Left renal cortex interstitium (tissue), 4 donors: Measurements from ENCODE around the gene TMED3. TPM values are rescaled to one million over a fixed set of nuclear protein-coding genes. Genes with fewer than 3 reads are reported as not detected.

Source experiments
- DNase-seq, 4 donors: peaks; one replicate each; pipeline ENCODE4 v3.0.0-alpha.2; 2013; ENCODE audit warnings: low read depth in 4 of 4, low spot score in 2 of 4, missing footprints in 1 of 4
- polyA plus RNA-seq, 4 donors: library from polyadenylated mRNA; unstranded; fragments of 120-200 nt; gene quantifications; one replicate each; pipeline ENCODE4 v1.2.1, GENCODE V29; 2013; ENCODE audit not compliant: insufficient read length in 4 of 4

TMED3 gene
- polyA plus RNA-seq = 10 to 100 TPM; 56.5 to 72.3 (median 65.0) TPM

DNA sequence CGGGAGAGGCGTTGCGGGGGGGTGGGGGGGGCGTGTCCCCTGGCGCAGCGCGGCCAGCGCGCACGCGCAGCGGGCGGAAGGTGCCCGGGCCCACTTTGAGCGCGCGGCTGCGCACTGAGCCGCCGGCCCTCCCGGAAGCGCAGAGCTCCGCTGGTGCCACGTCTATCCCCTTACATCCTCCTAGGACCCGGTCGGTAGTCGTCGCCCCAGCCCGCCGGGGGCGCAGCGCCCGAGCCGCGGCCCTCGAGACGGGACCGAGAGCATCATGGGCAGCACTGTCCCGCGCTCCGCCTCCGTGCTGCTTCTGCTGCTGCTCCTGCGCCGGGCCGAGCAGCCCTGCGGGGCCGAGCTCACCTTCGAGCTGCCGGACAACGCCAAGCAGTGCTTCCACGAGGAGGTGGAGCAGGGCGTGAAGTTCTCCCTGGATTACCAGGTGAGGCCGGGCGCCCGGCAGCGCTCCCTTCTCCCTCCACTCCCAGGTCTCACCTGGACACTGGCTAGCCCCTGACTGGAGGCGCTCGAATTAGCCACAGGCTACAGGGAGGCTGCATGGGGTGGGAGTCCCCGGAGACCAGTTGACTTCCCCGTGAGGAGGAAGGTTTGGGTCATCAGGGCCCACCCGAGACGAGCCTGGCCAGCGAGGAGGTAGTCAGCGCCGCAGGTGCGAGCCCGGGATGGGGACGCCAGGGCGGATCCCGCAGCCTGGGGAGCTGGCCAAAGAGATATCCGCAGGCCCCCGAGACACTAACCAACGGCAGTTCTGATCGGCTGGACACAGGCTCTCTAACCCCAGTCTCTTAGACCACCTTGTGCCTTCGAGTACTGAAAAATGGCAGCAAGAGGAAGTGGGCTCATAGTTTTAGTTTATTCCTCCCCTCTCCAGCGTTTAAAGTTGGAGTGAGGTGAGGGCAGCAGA is at the start of gene TMED3:
TMED3 (plus strand) TSS at position 128 of the 916 bp plus-strand sequence; CDS start at position 266, 138 bp downstream.
- DNase-seq = peak; percentile 50 to 69 (median 56)

DNA sequence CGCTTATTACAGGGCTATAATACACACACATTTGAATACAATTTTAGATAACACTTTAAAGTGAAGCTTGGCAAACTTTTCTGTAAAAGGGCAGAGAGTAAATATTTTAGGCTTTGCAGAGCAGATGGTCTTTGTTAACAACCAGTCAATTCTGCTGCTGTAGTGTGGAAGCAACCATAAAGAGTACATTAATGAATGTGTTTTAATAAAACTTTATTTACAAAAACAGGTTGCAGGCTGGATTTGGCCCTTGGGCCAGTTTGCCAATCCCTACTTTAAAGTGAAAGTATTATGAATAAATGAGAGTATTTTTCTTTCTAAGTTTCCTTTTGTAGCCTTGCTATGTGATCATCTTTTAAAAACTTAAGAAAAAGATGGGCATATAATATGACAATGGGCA is 49.1 kb upstream of the TMED3 start:
- no peak for DNase-seq

DNA sequence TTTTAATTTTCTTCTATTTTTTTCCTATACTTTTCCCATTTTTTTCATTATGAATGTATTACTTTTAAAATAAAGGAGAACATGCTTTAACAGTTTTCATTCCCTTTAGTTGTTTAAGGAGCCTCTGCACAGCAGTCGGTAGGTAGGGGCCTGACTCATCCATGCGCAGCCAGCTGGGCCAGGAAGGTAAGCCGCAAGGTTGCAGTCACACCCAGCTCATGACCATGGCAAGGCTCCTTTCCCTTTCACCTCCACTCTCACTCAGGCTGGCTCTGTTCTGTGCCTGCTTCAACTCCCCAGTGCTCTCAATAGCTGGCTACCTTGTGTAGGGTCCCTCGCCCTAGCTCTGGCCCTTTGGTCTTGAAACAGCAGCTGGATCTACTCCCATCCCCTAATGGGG is 45.7 kb upstream of the TMED3 start:
- no peak for DNase-seq

DNA sequence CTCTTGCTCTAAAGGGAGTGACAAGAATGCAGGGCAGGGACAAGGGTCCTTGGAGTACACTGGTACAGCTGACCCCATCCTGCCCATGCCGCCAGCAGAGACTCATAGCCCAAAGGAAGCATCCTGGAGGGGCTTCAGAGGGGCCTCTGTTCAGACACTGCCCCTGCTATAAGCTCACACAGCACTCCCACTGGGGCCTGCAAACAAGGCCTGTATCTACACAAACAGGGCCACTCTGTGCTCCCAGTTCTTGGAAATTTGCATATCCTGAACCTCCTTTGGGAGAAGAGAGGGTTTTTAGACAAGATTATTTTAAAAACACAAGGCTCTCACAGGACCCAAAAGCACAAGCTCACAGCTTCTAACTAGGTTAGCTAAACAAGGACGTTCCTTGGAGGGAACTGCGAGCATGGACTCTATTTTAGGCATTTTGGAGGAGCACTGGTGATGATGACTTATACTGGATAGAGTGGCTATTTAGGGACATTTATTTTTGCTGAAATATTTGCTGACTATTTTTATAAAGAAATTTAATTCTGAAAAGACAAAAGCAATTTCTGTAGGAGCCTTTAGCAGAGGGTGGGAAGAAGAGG is 44.8 kb upstream of the TMED3 start:
- DNase-seq = no peak

DNA sequence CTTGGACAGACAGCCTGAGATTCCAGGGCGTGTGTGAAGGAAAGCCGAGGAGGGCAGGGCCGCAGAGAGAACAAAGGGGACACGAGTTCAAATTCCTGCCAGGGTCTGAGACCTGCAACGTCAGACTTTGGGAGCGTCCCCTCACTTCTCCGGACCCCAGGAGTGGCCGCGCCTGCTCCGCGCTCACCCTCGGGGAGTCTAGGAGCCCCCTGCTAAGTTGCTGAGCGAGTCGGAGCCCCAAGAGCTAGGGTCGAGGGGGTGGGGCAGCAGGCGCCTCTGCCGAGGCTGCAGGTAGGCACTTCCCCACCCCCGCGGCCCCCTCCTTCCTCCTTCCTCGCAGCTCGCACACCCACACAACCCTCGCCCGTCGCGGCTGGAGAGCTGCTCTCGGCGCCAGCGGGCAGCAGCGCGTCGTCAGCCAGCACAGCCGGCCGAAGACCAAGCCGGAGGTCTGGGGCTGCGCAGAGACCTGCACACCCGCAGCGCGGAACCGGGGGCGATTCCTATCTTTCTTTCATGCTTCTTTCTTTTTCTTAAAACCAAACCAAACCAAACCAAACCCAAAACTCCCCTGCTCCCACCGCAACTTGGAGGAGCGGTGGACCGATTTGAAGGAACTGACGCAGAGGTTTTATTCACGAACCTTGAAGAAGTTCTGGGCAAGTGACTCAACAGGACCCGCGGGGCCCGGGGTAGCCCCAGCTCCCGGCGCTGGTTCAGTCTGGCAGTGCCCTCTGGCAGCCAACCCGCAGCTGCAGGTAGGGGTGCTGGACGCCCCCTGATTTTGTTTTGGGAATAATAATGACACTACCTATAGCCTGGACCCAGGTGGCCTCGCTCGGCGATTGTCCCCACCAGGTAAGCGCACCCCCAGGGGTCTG is 28.3 kb upstream of the TMED3 start, which contains the start of gene ANKRD34C:
ANKRD34C (plus strand) TSS at position 352 of the 881 bp plus-strand sequence. CDS start 10,563 bp downstream, outside the sequence.
- DNase-seq = no peak

DNA sequence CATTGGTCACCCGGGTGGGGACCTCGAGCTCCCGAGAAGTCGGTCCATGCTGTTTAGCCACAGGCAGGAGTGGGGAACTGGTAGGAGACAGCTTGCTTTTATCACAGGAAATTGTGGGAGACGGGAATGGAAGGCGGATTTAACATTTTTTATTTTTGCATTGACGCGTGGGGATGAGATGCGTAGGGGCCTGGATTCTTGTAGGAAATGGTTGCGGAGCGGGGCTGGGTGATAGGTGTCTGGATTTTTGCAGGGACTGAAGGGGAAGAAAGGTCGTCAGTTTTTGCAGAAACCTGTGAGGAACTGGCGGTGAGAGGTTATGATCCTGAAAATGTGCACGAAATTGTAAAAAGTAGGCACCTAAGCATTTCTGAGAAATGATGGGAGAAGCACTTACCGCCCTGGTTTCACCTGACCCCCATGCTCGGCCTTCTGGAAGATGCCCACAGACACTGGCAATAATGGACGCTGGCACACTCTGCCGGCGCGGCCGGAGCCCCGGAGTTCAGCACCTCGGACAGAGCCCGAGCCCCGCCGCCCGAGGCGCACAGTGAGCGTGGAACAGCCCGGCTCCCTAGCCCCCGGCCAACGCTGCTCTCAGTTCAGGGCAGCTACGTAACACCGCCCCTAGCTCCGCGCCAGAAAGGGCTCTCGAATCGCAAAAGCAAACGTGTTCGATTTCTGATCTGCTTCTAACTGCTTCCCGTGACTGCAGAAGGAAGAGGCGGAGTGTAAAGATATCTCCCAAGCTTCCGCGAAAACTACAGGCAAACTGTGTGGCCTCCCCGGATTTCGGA is 27.5 kb upstream of the TMED3 start:
- peak in 3 of 4 donors; percentile 37 to 40 (median 38) for DNase-seq

DNA sequence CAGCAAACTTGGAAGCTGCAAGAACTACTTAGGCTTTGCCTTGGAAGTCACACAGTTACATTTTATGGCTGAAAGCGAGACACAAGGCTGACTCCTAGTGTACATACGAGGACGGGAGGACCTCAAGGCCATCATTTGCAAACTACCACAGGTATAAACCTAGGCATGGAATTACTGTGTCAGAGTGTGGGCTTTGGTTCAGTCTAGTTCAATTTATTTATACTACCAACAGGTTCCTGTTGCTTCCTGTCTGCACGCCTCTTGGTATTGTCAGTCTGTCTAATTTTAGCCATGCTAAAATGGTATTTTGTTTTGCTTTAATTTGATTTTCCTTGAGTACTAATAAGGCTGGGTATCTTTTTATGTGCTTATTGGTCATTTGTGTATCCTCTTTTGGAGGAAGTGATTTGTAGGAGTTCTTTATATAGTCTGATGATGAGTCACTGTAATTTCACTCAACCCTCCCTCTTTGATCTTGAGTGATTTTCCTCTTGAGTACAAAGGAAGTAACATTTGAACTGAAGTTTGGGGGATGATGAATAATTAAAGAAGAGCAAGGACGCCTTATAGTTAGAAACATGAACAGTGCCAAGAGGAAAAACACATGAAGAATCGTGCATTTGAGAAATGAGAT is 20.2 kb upstream of the TMED3 start:
- no peak for DNase-seq

DNA sequence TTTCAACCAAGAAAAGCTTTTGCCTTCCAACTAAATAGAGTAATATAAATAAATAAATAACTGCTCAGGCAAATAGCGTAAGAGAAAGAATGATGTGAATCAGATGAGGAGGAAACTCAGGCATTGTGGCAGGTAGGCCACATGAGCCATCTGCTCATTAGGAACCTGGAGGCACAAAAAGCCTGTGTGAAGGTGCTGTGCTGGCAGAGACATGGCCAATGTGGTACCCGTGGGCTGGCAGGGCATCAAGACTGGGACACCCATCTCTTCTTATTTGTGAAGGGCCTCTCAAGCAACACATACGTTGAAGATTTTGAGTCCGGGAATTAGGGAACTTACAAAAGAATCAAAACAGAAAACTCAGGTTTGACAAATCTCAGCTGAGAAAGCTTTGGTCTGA is 18.9 kb upstream of the TMED3 start:
- no peak for DNase-seq

DNA sequence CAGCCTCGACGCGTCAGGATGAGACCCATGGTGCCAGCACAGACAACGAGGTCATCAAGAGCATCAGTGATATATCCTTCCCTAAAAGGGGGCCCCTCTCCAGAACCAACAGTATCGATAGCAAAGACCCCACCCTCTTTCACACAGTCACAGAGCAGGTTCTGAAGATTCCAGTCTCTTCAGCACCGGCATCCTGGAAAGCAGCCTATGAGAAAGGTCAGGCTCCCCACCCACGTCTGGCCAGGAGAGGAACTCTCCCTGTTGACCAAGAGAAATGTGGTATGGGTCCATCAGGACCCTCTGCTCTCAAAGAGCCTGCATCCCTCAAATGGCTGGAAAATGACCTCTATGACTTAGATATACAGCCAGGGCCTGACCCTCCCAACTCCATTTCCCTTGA is 16.8 kb upstream of the TMED3 start:
- DNase-seq = no peak

DNA sequence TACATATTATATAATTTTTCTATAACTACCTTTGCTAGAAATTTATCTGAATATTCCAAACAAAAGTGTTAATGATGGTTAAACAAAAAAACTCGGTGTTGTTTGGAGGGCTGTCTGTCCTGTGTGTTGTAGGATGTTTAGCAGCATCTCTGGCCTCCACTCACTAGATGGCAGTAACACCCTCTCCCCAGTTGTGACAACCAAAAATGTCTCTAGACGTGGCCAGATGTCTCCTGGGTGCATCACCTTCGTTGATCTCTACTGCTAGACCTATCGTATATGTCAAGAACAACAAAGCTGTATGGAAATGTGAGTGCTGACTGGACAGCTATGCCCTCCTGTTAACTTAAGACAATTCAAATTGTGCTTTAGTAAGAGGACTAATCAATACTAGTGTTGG is 14.3 kb upstream of the TMED3 start:
- DNase-seq = no peak

DNA sequence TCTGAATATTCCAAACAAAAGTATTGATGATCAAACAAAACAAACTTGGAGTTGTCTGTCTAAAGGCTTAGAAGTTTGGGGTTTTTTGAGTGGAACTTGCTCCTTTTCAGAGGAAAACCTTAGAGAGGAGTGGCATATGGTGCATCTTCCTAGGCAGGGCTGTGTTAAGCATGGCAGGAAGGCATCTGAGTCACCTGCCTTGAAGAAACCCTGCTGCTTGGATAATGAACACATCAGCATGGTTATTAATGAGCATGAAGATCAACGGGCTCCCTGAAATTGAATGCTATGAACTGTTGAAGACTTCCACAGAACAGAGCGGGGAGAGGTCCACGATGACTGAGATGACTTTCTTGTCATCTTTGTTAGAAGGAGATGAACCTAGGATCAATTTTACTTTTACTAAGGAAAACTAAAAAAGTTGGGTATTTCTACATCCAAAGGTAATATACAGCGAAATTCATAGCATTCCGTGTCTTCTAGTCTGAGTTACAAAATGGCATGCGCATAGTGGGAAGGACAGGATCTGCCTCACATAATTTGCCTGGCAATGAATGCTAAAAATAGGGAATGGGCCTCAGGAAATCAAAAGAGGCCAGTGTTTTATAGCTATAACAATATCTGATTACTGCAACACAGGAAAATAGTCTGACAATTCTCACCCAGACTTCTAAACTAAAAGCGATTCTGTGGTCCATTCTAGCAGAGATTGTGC is 11.6 kb upstream of the TMED3 start:
- no peak for DNase-seq

DNA sequence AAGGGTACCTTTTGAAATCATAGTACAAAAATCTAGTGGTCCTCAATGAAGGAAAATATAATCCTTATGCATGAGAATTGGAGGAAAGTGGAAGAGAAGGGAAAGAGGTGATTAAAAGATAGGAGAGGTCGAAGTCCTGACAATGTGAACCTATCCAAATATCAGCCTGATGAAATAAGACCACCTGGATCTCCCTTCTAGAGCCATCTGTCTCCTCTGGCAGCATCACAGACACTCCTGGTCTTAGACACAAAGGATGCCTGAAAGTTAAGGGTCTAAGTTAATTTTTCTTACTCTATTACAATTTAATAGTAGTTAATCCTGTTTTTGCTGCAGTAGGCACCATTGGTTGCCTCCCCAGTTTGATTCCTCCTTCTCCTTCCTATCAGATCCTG is 11.1 kb upstream of the TMED3 start:
- DNase-seq = no peak

DNA sequence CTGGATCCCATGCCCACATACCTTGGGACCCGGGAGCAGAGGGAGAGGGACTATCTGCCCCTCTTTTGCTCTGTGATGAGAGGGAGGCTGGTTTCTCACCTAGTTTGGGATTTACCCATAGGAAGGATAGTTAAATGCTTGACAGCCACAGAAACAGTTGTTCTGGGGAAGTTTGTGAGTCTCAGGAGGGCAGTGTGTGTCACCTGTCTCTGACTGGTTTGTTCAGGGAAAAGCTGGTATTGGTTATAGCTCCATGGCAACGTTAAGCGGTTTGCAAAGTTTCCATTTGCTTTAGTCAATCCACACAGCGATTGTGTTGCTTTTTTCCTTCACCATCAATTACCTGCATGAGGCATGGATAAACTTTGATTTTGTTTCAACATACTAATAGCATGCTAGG is 3.7 kb upstream of the TMED3 start:
- DNase-seq = no peak

DNA sequence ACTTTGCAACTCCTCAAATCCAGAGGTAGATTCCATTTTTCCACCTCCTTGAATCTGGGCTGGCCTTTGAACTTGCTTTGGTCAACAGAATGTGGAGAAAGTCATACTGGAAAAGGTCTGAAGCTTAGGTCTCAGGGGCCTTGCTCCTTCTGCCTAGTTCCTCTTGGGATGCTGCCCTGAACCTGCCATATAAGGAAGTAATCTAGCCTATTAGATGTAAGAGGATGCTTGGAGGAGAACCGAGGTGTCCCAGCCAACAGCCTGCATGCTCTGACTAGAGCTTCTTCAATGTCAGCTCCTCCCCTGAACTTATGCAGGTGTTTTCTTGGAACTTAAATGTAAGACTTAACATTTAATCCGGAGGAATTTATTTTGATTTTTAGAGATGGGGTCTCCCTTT is 2.0 kb upstream of the TMED3 start:
- DNase-seq = no peak

DNA sequence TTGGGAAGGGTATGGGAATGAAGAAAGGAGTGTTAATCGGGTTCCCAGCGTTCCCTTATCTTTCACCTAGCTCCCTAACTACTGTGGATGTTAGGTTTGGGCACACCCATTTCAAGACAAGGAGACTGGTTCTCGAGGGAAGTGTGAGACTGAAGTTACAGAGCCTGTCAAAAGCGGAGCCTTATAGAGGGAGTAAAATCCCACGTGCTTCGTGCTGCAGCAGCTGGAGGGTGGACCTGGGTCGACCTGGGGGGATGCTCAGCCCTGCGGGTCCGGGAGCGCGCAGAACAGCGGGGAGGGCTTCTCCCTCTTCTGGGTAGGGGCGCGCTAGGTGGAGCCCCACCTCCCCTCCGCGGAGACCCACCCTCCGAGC is 314 bp upstream of the TMED3 start:
- DNase-seq = peak in 1 of 4 donors; percentile 36

DNA sequence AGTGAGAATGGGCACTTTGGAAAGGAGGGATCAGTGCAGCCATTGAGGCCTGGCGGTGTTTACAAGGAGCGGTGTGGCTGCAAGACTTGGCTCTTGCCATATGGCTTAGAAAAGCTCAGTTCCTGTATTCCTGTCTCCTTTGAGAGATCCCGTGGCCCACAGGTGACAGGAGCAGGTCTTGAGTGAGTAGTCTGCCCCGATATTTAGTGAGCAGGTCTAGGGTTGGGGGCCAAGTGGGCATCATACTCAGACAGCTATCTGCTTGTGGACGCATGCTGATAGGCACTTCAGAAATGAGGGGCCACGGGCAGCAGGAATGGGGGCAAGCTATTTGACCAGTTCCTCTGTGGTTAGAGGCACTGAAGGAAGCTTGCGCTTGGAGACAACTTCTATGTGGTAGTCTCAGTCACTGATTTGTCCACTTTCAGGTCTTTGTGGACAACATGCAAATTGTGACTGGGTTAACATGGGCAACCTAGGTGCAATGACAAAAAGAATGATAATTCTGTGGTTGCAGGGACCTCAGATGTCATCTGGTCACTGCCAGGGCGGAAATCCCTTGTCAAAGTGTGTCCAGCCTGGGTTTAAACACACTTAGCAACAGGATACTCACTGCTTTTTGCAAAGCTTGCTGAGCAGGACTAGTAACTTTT is 1.1 kb downstream of the TMED3 start:
- no peak for DNase-seq

DNA sequence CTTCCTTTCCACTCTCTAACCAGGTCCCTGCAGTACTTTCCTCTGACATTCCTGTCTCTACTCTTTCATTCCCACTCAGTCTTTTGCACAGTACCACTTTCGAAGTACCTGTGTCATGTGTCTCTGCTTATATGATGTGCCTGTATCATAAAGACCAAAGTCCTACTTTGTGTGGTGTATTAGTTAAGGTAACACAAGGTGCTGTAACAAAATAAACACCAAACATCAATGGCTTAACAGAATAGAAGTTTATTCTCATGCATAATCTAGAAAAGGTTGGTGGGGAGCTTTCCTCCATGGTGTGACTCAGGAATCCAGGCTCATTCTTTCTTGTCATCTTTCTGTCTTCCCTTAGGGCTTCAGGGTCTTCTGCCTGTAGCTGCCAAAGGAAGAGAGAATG is 3.3 kb downstream of the TMED3 start:
- DNase-seq = no peak

DNA sequence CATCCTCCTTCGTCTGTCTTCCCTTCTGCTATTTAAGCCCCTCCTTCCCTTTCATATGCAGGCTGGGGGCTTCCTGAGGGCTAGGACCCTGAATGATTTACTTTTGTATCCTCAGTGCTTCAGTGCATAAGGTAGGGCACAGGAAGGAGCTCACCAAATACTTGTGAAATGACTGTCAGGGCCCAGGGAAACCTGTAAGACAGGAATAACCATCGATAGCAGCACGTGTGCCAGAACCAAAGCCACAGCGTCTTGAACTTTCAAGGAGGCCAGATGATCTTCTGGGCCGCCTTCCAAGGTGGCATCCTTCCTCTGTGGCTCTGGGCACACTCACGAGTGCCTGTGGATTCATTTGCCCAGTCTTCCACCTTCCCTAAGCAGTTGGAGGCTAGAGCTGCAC is 3.9 kb downstream of the TMED3 start:
- DNase-seq = no peak
